ENCODE measurements around the gene SPPL3.

SPPL3 gene

DNA sequence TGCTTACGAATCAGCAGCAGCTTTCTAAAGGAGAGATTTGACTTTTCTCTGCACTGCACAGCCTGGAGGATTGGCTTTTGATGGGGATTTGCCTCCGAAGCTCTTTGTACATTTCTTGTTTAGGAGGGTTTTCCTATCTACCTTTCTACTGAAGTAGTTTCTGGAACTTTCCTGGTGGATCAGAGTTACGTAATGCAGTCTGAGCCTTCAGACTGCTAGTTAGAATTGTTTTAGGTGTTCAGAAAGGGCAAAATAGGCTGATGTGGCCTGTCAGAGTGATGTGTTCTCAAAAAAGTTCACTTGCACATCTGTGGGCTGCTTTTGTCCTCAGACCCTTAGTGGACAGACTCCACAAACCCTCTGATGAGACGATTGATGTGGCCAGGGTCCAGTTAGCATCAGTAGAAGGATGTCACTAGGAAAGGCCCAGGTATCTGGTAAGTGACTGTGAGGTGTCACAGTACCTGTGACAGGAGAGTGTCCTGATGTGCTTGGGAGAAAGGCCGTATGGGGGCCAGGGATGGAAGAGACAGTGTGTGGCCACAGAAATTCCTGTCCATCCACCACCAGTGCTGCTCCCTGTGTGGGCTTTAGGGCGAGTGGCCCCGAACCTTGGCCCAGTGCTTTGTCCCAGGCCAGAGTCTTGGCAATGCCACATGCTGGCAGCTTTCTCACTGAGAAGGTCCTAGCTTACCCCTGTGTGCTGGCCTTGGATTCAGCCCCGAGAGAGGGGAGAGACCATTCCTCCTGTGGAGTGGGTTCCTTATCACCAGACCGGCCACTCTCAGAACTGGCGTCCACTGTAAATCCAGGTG lies 183.0 kb downstream of the SPPL3 start:
- DNase-seq (ENCODE audit: low read depth) = no peak

GRCh38 chr12:120720234-120720986 lies 183.7 kb downstream of the SPPL3 start:
- peak; percentile 35 for DNase-seq (ENCODE audit: low read depth)

- no peak for DNase-seq (ENCODE audit: low read depth)
Observed at GRCh38 chr12:120719496-120720233, 184.5 kb downstream of the SPPL3 start.

DNA sequence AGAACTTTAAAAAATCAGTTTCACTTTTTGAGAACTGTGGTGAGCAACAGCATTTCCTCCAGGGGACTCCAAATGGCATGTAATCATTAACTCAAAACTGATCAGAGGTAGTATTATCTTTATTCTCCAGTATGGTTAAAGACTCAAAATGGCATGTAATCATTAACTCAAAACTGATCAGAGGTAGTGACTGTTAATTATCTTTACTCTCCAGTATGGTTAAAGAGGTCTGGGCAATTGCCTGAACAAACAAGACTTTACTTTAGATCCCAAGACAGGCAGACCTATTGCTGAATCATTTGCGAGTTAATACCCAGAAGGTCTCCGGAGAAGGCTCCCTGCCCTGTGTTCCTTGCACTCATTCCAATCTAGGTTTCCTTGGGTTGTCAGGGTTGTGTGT lies 185.1 kb downstream of the SPPL3 start:
- DNase-seq (ENCODE audit: low read depth) = no peak

DNA sequence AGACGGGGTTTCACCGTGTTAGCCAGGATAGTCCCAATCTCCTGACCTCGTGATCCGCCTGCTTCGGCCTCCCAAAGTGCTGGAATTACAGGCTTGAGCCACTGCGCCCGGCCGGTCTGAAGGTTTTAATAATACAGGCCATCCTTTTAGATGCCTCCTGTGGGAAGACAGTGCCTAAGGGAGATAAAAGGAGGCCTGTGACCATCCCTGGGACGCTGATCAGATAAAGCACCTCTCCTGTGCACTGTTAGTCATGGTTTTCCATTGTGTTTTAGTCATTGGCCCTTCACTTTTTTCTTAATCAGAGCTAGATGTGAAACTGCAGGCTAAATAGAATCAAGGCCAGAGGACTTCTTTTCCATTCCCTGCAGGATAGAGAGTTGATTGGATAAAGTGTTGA lies 186.1 kb downstream of the SPPL3 start:
- no peak for DNase-seq (ENCODE audit: low read depth)

DNA sequence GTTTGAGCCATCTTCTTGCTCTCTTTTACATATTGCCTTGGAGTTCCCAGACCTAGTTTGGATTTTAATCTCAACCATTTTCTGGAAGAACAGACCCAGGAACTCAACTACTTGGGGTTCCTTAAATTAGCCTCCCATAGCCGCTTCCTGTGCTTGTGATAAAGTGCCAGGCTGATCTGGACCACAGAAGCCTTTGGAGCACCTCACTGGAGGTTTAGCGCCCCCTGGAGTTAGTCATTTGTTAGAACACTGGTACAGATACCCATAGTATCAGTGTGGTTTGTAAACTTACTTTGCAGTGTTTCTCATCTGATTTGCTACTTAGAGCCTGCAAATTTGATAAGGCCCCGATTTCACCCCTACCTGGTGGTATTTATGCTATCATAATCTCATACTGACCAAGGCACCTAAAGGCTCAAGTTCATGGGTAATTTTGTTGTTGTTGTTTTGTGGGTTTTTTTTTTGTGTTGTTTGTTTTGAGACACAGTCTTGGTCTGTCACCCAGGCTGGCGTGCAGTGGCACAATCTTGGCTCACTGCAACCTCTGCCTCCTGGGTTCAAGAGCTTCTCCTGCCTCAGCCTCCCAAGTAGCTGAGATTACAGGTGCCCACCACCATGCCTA lies 190.2 kb downstream of the SPPL3 start:
- peak; percentile 40 for DNase-seq (ENCODE audit: low read depth)

DNA sequence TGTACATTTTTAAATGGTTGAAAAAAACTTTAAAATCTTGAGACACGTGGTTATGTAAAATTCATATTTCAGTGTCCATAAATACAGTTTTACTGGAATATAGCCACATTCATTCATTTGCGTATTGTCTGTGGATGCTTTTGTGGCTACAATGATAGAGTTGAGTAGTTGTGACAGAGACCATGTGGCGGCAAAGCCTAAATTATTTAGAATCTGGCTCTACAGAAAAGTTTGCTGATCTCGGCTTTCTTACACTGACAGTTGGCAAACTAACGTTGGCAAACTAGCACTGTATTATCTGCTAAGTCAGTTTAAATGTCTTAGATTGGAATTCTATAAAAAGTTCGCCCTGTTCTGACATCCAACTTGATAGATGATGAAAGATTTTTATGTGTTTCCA lies 191.5 kb downstream of the SPPL3 start:
- DNase-seq (ENCODE audit: low read depth) = no peak
